Measurements from ENCODE around the gene CFAP77.

GRCh38 chr9:132551556-132551955 is 141.5 kb downstream of the CFAP77 start:
- TF ChIP-seq CTCF (IDR thresholded peaks at IDR 0.05) (no peak), EZH2 (IDR thresholded peaks at IDR 0.05) (no peak), EZH2phosphoT487 (IDR thresholded peaks at IDR 0.05) (no peak)

Measured in neural progenitor cell (in vitro differentiated cells).